Ovary (tissue), 9 donors: ENCODE data around the gene SDF4. TPM values are rescaled to one million over a fixed set of nuclear protein-coding genes. Genes with fewer than 3 reads are reported as not detected.
A peak's percentile ranks its signal among the peaks of the same experiment; 100 is the strongest.
"Not testable (repeated sequence)": the region's sequence is repeated elsewhere in the genome, so short reads cannot be mapped to it uniquely, and the experiment has no call there.

ENCODE experiments used
- DNase-seq, 5 donors: peaks; one replicate each; pipeline ENCODE4 v3.0.0-alpha.2; 2019 to 2020
- H3K27ac ChIP-seq, 2 donors: fragments of 200-600 bp; one replicate each; pipeline versions ENCODE4 v1.5.1 to v1.8.0; 2019 to 2022
- H3K27me3 ChIP-seq: fragments of 200-600 bp; one replicate; pipeline ENCODE4 v1.8.0; 2022
- H3K36me3 ChIP-seq: fragments of 200-600 bp; sonication (generic); one replicate; pipeline ENCODE4 v1.5.1; 2019
- H3K4me1 ChIP-seq: one replicate; pipeline ENCODE4 v1.8.1; 2013; ENCODE audit warnings: mild to moderate bottlenecking, moderate library complexity; ENCODE audit not compliant: insufficient read depth
- H3K4me3 ChIP-seq: fragments of 200-600 bp; sonication (generic); one replicate; pipeline ENCODE4 v1.5.1; 2017
- H3K9me3 ChIP-seq, 2 donors: fragments of 200-600 bp in 1 of 2; sonication (generic) in 1 of 2; one replicate each; pipeline versions ENCODE4 v1.5.1 to v1.8.1; 2013 to 2019; ENCODE audit warnings: mild to moderate bottlenecking in 1 of 2, moderate library complexity in 1 of 2
- EP300 ChIP-seq: sonication (generic); formaldehyde crosslinking; IDR thresholded peaks from one replicate; pipeline ENCODE4 v1.6.1; 2017; ENCODE audit warnings: antibody characterized with exemption
- POLR2A ChIP-seq: fragments of 450-650 bp; IDR thresholded peaks from one replicate; pipeline ENCODE4 v1.6.1; 2017; ENCODE audit warnings: antibody characterized with exemption, mild to moderate bottlenecking, moderate library complexity
- WGBS, 3 donors: extraction: QIAGEN DNeasy Blood & Tissue Kit in 1 of 3; methylation state at CpG; one replicate each; pipeline versions ENCODE4 v1.1.5 to v1.1.7; 2013 to 2017; 5-methylcytosine and 5-hydroxymethylcytosine counted together
- intact Hi-C, 4 donors: fragments of 100-400 bp; cut with DNase I; formaldehyde crosslinking; loops; one replicate each; pipeline versions ENCODE4 v1.11.0 to v1.15.1; 2022 to 2023
- polyA plus RNA-seq, 2 donors: library from polyadenylated mRNA; stranded (reverse); fragments of 200-250 nt in 1 of 2; fragments of 350-450 nt in 1 of 2; fragmentation: Illumina TruSeq in 1 of 2; extraction: RNeasy Lipid Tissue Mini Kit (QIAGEN cat#74804) in 1 of 2; gene quantifications; one replicate each; pipeline ENCODE4 v1.2.3, GENCODE V29; 2013 to 2014
- total RNA-seq, 7 donors: library from RNA; depleted of rRNA in 2 of 7; stranded (reverse); fragments of >200 nt in 2 of 7; fragmentation: NEBNext Ultra II Directional in 3 of 7; extraction: Animal tissue kit (Norgen Biotek cat#: 25700) in 3 of 7; gene quantifications; one replicate each; pipeline versions ENCODE4 v1.1.0 to v1.2.4, GENCODE V29; 2016 to 2023
- TF ChIP-seq, protein P1 (sequence below), 3 donors: fragments of 450-650 bp in 2 of 3; fragments of 200-600 bp in 1 of 3; IDR thresholded peaks; one replicate each; pipeline versions ENCODE4 v1.5.1 to v1.8.0; 2016 to 2022; ENCODE audit warnings: antibody characterized with exemption in 3 of 3, mild to moderate bottlenecking in 1 of 3
- donor health status: DM: no; HTN: no; CAD: no; lungs with moderate emphysema.
- donor health status: DM: no; HTN: no; CAD: no.
- donor health status: Bipolar disorder and iron deficiency.
- donor health status: DM: yes; HTN: yes; CAD: no.
- donor health status: DM: no; HTN: no; CAD: no.
- donor health status: DM: yes; HTN: yes; CAD: no.

SDF4 gene
- total and polyA plus RNA-seq, 9 donors: 32.5 to 145 (median 116) TPM

DNA sequence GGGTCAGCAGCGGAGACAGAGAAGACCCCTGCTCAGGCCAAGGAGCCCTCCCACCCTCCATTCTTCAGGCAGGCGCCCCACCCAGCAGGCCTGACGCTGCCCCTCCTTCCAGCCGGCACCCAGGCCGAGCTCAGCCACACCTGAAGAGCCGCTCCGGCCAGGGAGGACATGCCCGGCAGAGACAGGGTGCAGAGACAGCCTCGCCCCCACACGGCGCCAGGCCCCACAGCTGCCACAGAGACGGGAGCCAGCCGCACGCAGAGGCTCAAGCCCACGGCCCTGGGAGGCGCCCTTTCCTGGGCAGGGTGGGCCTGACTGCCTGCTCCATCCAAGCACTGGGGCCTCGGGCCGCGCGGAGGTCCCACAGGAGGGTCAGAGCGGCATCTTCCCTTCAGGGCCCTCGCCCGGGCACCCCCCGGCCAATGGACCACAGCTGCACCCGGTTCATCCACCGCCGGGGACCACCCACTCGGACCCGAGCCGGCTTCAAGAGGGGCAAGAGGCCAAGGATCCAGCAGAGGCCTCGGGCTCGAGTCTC lies 52.9 kb downstream of the SDF4 start:
- Histone ChIP-seq H3K9me3 (no peaks in the 10 kb centered on the region), H3K4me1 (no peaks in the 10 kb centered on the region), H3K27ac (no peak overlapping the region), H3K27me3 (no peaks in the 10 kb centered on the region), H3K36me3 (no peaks in the 10 kb centered on the region), H3K4me3 (no peak overlapping the region)
- DNase-seq: peak in 2 of 5 donors; percentile 13 to 25
- intact Hi-C loops: no loop called here
- 69 to 82% (median 82%) methylated on average over 22 to 32 of the region's 32 CpGs for WGBS, 3 donors
- TF ChIP-seq, protein P1, sequence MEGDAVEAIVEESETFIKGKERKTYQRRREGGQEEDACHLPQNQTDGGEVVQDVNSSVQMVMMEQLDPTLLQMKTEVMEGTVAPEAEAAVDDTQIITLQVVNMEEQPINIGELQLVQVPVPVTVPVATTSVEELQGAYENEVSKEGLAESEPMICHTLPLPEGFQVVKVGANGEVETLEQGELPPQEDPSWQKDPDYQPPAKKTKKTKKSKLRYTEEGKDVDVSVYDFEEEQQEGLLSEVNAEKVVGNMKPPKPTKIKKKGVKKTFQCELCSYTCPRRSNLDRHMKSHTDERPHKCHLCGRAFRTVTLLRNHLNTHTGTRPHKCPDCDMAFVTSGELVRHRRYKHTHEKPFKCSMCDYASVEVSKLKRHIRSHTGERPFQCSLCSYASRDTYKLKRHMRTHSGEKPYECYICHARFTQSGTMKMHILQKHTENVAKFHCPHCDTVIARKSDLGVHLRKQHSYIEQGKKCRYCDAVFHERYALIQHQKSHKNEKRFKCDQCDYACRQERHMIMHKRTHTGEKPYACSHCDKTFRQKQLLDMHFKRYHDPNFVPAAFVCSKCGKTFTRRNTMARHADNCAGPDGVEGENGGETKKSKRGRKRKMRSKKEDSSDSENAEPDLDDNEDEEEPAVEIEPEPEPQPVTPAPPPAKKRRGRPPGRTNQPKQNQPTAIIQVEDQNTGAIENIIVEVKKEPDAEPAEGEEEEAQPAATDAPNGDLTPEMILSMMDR (IDR thresholded peaks at IDR 0.05): no peak
- no peak for TF ChIP-seq EP300
- TF ChIP-seq POLR2A: no peak

DNA sequence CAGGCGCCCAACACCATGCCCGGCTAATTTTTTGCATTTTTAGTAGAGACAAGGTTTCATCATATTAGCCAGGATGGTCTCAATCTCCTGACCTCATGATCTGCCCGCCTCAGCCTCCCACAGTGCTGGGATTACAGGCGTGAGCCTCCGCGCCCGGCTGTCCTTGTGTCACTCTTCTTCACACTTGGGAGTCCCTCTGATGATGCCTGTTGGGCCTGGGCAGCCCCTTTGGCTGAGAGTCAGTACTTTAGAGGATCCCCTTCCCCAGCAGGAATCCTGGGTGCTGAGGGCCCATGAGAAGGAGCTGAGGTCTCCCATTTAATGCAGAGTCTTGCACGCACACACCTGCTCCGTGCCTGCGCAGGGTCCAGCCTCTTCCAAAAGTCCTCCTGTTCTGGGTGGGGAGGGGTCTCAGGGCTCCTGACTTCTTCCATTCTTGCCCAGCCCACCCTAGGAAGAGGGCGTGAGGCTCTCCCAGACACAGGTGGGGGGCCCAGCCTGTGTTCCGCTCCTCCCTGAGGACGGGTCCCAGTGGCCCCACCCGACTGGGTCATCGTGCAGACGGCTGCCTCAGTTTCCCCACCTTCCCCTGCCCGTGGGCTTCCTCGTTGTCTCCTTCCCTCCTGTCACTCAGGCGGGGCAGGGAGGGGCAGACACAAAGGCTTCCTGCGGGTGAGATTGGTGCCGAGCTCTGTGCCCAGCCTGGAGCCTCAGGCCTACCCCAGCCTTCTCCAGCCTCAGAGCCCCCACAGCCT lies 54.2 kb downstream of the SDF4 start:
- 77 to 82% (median 77%) methylated on average over 21 of the region's 21 CpGs for WGBS, 3 donors
- DNase-seq: peak in 1 of 5 donors; percentile 12
- H3K27me3 ChIP-seq: no peaks in the 10 kb centered on the region

DNA sequence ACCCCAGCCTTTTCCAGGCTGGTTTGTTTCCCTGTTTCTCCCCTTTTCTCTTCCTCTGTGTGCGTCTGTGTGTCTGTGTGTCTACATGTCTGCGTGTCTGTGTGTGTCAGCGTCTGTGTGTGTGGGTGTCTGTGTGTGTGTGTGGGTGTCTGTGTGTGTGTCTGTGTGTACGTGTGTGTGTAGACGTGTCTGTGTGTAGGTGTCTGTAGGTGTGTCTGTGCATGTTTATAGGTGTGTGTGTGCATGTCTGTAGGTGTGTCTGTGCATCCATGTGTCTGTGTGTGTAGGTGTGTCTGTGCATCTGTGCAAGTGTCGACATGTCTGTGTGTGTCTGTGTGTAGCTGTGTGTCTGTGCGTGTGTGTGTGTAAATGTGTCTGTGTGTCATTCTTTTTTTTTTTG lies 54.9 kb downstream of the SDF4 start:
- Histone ChIP-seq H3K36me3 (no peaks in the 10 kb centered on the region), H3K4me3 (no peak overlapping the region), H3K27ac (no peak overlapping the region), H3K27me3 (no peaks in the 10 kb centered on the region), H3K9me3 (no peaks in the 10 kb centered on the region), H3K4me1 (no peaks in the 10 kb centered on the region)
- no peak for TF ChIP-seq EP300
- intact Hi-C loops: no loop called here
- 64 to 69% (median 67%) methylated on average over 7 of the region's 7 CpGs for WGBS, 3 donors
- no peak for DNase-seq

More for the DNA sequence above, 54.2 kb downstream of the SDF4 start:
- intact Hi-C loops: no loop called here
- Histone ChIP-seq H3K4me3 (no peak overlapping the region), H3K9me3 (no peaks in the 10 kb centered on the region), H3K27ac (no peak overlapping the region), H3K4me1 (no peaks in the 10 kb centered on the region), H3K36me3 (no peaks in the 10 kb centered on the region)
- TF ChIP-seq EP300: no peak
- TF ChIP-seq POLR2A: no peak
- TF ChIP-seq, protein P1 (IDR thresholded peaks at IDR 0.05): no peak

DNA sequence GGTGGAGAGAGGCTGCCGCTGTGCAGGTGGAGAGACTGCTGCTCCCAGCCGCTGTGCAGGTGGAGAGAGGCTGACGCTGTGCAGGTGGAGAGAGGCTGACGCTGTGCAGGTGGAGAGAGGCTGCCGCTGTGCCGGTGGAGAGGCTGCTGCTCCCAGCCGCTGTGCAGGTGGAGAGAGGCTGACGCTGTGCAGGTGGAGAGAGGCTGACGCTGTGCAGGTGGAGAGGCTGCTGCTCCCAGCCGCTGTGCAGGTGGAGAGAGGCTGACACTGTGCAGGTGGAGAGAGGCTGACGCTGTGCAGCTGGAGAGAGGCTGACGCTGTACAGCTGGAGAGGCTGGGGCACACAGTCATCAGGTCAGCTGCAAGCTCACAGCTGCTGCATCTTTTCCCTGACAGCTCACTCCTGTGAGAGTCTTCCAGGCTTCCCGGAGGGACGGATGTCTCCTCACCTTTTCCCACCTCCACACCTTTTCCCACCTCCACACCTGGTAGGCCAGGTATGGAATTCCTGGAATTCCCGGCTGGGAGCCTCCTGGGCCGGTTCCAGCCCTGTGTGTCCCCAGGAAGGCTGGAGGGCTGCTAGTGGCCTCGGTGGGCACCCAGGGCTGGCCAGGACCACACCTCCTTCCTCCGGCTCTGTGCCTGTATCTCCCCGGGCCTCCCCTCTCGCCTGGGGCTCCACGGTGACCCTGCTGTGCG lies 55.6 kb downstream of the SDF4 start:
- H3K4me1 ChIP-seq, intact Hi-C loops, H3K4me3 ChIP-seq, H3K9me3 ChIP-seq, H3K27ac ChIP-seq, H3K36me3 ChIP-seq, H3K27me3 ChIP-seq: not testable (repeated sequence)
- peak in 1 of 5 donors; percentile 4 for DNase-seq
- WGBS, 3 donors: 14 to 25% (median 19%) methylated on average over 22 of the region's 22 CpGs

DNA sequence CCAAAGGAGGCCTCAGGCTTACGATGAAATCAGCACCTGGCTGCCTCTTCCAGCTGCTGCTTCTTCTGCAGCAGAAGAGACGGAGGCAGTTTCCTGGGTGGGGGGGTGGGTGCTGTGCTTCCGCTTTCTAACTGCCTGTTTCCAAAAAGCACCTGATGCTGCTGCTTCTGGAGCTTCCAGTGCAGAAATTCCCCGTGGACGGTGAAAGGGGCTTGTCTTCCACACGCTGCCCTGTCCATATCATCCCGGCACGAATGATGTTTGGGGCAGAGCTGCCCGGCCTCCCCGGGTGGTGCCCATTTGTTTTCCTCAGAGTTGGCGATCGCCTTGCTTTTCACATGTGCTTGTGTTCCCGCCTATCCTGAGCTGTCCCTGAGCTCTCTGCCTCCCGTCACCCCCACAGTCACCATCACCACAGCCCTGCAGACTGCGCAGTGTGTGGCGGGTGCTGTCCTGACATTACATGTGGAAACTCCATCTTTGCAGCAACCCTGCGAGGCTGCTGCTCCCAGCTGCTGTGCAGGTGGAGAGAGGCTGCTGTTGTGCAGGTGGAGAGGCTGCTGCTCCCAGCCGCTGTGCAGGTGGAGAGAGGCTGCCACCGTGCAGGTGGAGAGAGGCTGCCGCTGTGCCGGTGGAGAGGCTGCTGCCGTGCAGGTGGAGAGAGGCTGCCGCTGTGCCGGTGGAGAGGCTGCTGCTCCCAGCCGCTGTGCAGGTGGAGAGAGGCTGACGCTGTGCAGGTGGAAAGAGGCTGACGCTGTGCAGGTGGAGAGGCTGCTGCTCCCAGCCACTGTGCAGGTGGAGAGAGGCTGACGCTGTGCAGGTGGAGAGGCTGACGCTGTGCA lies 56.4 kb downstream of the SDF4 start:
- intact Hi-C loops: no loop called here
- H3K27me3 ChIP-seq: no peaks in the 10 kb centered on the region

More for the DNA sequence above, 56.4 kb downstream of the SDF4 start:
- Histone ChIP-seq H3K36me3 (no peaks in the 10 kb centered on the region), H3K27ac (no peak overlapping the region), H3K4me1 (no peaks in the 10 kb centered on the region), H3K4me3 (no peak overlapping the region), H3K9me3 (no peaks in the 10 kb centered on the region)
- 77 to 86% (median 79%) methylated on average over 29 of the region's 29 CpGs for WGBS, 3 donors
- TF ChIP-seq POLR2A: no peak
- TF ChIP-seq EP300: no peak
- TF ChIP-seq, protein P1 (IDR thresholded peaks at IDR 0.05): no peak
- peak in 1 of 5 donors; percentile 5 for DNase-seq
